OCI-LY7 (cell line): ENCODE data around the gene ZNF581. TPM values are rescaled to one million over a fixed set of nuclear protein-coding genes. Genes with fewer than 3 reads are reported as not detected.

Source experiments
- BruUV-seq: library from RNA; stranded (reverse); fragments of 400-500 nt; replicated peaks from 2 replicates; lab custom pipeline; 2021; lab: Mats Ljungman, UMichigan
- CTCF ChIA-PET: fragments of 300-600 bp; sonication (Branson Sonifier 250); formaldehyde crosslinking; loops from one replicate; lab custom pipeline; 2022; ENCODE audit warnings: antibody characterized with exemption; ENCODE audit not compliant: unreplicated experiment; lab: Charles Lee
- POLR2A ChIA-PET: fragments of 300-600 bp; sonication (Branson Sonifier 250); formaldehyde crosslinking; loops from one replicate; lab custom pipeline; 2022; ENCODE audit warnings: antibody characterized with exemption; lab: Charles Lee
- DNase-seq: peaks from one replicate; pipeline ENCODE4 v3.0.0-alpha.2; 2015; ENCODE audit warnings: low spot score
- H2AFZ ChIP-seq: fragments of 200-600 bp; sonication (generic), shearing (Covaris generic); 2 replicates; pipeline ENCODE4 v1.6.1; 2014; ENCODE audit warnings: mild to moderate bottlenecking, antibody characterized with exemption, low read length, moderate library complexity
- H3K27ac ChIP-seq: fragments of 200-600 bp; sonication (generic); 2 replicates; pipeline ENCODE4 v1.5.1; 2014; ENCODE audit warnings: mixed run types, low read depth, mild to moderate bottlenecking, moderate library complexity, low read length, inconsistent platforms; ENCODE audit not compliant: poor library complexity, severe bottlenecking
- H3K36me3 ChIP-seq: fragments of 200-600 bp; sonication (generic); 2 replicates; pipeline ENCODE4 v1.6.1; 2014; ENCODE audit warnings: mild to moderate bottlenecking, antibody characterized with exemption, low read length, moderate library complexity, mixed read lengths; ENCODE audit not compliant: insufficient read depth
- H3K4me1 ChIP-seq: fragments of 200-600 bp; sonication (generic); 2 replicates; pipeline ENCODE4 v1.5.1; 2014; ENCODE audit warnings: mild to moderate bottlenecking, low read length; ENCODE audit not compliant: insufficient read depth, poor library complexity, severe bottlenecking
- H3K4me2 ChIP-seq: fragments of 200-600 bp; sonication (generic); 2 replicates; pipeline ENCODE4 v1.6.1; 2014; ENCODE audit warnings: mild to moderate bottlenecking, low read length
- H3K4me3 ChIP-seq: fragments of 200-600 bp; sonication (generic); 2 replicates; pipeline ENCODE4 v1.5.1; 2014; ENCODE audit warnings: mild to moderate bottlenecking, low read depth, low read length; ENCODE audit not compliant: poor library complexity, severe bottlenecking
- H3K79me2 ChIP-seq: fragments of 200-600 bp; sonication (generic); 2 replicates; pipeline ENCODE4 v1.6.1; 2016; ENCODE audit warnings: low read depth, mild to moderate bottlenecking, low read length, moderate library complexity, mixed read lengths; ENCODE audit not compliant: insufficient read depth
- H3K9me2 ChIP-seq: fragments of 200-600 bp; sonication (generic); 2 replicates; pipeline ENCODE4 v1.6.1; 2016; ENCODE audit warnings: mild to moderate bottlenecking, low read length, mixed read lengths; ENCODE audit not compliant: insufficient read depth
- H3K9me3 ChIP-seq: fragments of 200-600 bp; sonication (generic); 2 replicates; pipeline ENCODE4 v1.6.1; 2014; ENCODE audit warnings: mild to moderate bottlenecking, mixed run types, low read length, mixed read lengths
- H4K20me1 ChIP-seq: fragments of 200-600 bp; sonication (generic); 2 replicates; pipeline ENCODE4 v1.6.1; 2014; ENCODE audit warnings: mild to moderate bottlenecking, antibody characterized with exemption, low read length, moderate library complexity, mixed read lengths; ENCODE audit not compliant: insufficient read depth
- EZH2phosphoT487 ChIP-seq: fragments of 200-600 bp; sonication (generic); IDR thresholded peaks from 2 replicates; pipeline ENCODE4 v1.6.1; 2018; ENCODE audit warnings: low read depth, borderline replicate concordance, mild to moderate bottlenecking, mixed run types, antibody characterized with exemption, low read length, moderate library complexity, mixed read lengths
- intact Hi-C: fragments of 100-400 bp; cut with micrococcal nuclease; formaldehyde crosslinking; loops from one replicate; pipeline ENCODE4 v1.10.0; 2022; ENCODE audit not compliant: unreplicated experiment
- total RNA-seq, 2 experiments: library from RNA; depleted of rRNA in 1 of 2; stranded (reverse); fragments of >200 nt in 1 of 2; shearing (Covaris generic) in 1 of 2; gene quantifications; 2 replicates each; pipeline ENCODE4 v1.2.3, GENCODE V29; 2014 to 2022
- TF ChIP-seq, protein P1 (sequence below): fragments of 200-600 bp; sonication (generic); conservative IDR thresholded peaks from 2 replicates; pipeline ENCODE4 v1.5.1; 2014; ENCODE audit warnings: mild to moderate bottlenecking, antibody characterized with exemption, low read length, moderate library complexity, mixed read lengths

The ZNF581 gene
- total RNA-seq, 2 experiments from 2014 or later = 39.7 to 44.5 TPM

GRCh38 chr19:55619286-55619685, 24.2 kb upstream of the ZNF581 start:
- no TSS peak for BruUV-seq
- POLR2A ChIA-PET = no interaction called here

DNA sequence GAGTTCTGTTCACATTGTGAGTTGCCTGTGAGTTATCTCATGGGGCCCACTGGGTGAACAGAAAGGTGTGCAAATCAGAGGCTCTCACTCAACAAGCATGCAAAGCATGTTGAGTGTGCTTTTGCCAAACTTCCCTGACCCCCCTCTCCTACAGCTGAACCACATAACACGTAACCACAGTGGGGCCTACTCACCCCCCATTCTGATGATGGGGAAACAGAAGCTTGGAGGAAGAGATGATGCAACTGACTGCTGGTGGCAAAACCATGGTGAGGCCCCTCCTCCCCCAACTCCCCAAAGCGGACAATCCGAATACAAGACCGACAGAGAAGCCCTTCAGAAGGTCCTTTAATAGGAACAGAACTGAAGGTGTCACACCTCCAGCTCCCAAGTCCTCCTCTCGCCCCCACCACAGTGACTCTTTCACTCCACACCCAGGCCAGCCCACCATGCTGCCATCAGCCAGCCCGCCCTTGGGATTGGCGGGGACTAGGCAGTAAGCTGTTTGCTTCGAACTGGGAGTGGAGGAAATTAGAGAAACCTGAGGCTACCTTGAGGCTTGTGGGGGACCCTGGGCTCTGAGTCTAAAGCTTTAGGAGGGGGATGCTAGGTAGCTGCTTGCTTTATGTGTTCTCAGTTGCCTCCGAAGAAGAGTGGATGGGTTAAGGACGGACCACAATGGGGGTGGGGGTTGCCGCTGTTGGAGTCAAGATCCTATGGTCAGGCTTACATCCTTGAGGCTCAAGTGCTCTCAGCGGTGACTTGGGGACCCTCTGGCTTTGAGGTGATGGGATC, 22.8 kb upstream of the ZNF581 start:
- POLR2A ChIA-PET = no interaction called here
- no peak overlapping the region for H3K27ac ChIP-seq
- H3K79me2 ChIP-seq = no peaks in the 10 kb centered on the region
- no peak overlapping the region for H2AFZ ChIP-seq
- H3K9me2 ChIP-seq = no peaks in the 10 kb centered on the region
- no peak overlapping the region for H3K4me3 ChIP-seq
- no peaks in the 10 kb centered on the region for H4K20me1 ChIP-seq
- BruUV-seq = no TSS peak
- no peak for DNase-seq
- intact Hi-C loops = no loop called here
- H3K4me1 ChIP-seq = peaks cover 11% of the 10 kb centered on the region
- H3K4me2 ChIP-seq = no peak overlapping the region
- CTCF ChIA-PET = no interaction called here
- no peaks in the 10 kb centered on the region for H3K9me3 ChIP-seq
- peaks cover 32% of the 10 kb centered on the region for H3K36me3 ChIP-seq
- TF ChIP-seq, protein P1, sequence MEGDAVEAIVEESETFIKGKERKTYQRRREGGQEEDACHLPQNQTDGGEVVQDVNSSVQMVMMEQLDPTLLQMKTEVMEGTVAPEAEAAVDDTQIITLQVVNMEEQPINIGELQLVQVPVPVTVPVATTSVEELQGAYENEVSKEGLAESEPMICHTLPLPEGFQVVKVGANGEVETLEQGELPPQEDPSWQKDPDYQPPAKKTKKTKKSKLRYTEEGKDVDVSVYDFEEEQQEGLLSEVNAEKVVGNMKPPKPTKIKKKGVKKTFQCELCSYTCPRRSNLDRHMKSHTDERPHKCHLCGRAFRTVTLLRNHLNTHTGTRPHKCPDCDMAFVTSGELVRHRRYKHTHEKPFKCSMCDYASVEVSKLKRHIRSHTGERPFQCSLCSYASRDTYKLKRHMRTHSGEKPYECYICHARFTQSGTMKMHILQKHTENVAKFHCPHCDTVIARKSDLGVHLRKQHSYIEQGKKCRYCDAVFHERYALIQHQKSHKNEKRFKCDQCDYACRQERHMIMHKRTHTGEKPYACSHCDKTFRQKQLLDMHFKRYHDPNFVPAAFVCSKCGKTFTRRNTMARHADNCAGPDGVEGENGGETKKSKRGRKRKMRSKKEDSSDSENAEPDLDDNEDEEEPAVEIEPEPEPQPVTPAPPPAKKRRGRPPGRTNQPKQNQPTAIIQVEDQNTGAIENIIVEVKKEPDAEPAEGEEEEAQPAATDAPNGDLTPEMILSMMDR = no peak
- TF ChIP-seq EZH2phosphoT487 = no peak

More at GRCh38 chr19:55619286-55619685, 24.2 kb upstream of the ZNF581 start:
- peaks cover 5% of the 10 kb centered on the region for H3K4me1 ChIP-seq
- no peak overlapping the region for H2AFZ ChIP-seq
- CTCF ChIA-PET = no interaction called here
- H3K4me3 ChIP-seq = no peak overlapping the region
- DNase-seq = no peak
- H3K79me2 ChIP-seq = no peaks in the 10 kb centered on the region
- H3K9me3 ChIP-seq = no peaks in the 10 kb centered on the region
- H3K27ac ChIP-seq = no peak overlapping the region
- TF ChIP-seq EZH2phosphoT487 = no peak
- TF ChIP-seq, protein P1 = no peak
- no peaks in the 10 kb centered on the region for H4K20me1 ChIP-seq
- H3K36me3 ChIP-seq = peaks cover 40% of the 10 kb centered on the region
- intact Hi-C loops = no loop called here
- no peaks in the 10 kb centered on the region for H3K9me2 ChIP-seq
- H3K4me2 ChIP-seq = no peak overlapping the region

- BruUV-seq = no TSS peak
- TF ChIP-seq, protein P1 = no peak
- TF ChIP-seq EZH2phosphoT487 = no peak
- DNase-seq = no peak
- Histone ChIP-seq H3K79me2 (no peaks in the 10 kb centered on the region), H3K4me3 (no peak overlapping the region), H3K4me2 (no peak overlapping the region), H2AFZ (no peak overlapping the region), H3K36me3 (peaks cover 25% of the 10 kb centered on the region), H3K9me3 (no peaks in the 10 kb centered on the region), H4K20me1 (no peaks in the 10 kb centered on the region), H3K27ac (no peak overlapping the region), H3K4me1 (peaks cover 11% of the 10 kb centered on the region), H3K9me2 (no peaks in the 10 kb centered on the region)
- ChIA-PET POLR2A (no interaction called here), CTCF (no interaction called here)
- intact Hi-C loops = no loop called here
Observed at GRCh38 chr19:55621205-55621672, 22.2 kb upstream of the ZNF581 start.
